GM21423 (cell line): ENCODE measurements around the gene TPCN2.

Source experiments
- ATAC-seq: cut with Tn5 transposase; IDR thresholded peaks from one replicate; pipeline ENCODE4 v1.9.1; 2021; ENCODE audit warnings: mild to moderate bottlenecking, moderate library complexity; ENCODE audit not compliant: unreplicated experiment

TPCN2 gene

DNA sequence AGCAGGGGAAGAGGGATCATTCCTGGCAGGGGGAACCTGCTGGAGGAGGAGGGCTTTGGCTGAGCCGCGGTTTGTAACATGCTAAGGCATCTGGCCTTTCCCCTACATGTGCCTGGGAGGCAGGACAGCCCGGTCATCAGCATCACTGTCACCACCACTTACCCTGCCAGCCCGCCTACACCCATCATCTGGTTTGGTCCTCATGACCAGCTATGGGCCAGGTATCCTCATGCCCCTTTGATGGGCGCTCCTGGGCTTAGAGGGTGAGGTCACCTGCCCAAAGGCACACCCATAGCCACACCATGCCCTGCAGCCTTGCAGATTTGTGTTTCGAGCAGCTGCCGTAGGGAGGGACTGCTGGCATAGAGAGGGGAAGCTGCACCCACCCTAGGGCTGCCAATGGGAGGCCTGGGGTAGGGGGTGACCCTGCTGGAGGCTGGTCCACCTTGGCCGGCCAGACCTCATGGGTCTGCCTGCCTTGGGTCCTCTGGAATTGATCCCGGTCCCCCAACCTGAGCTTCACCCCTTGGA is 38.3 kb upstream of the TPCN2 start:
- no peak for ATAC-seq

DNA sequence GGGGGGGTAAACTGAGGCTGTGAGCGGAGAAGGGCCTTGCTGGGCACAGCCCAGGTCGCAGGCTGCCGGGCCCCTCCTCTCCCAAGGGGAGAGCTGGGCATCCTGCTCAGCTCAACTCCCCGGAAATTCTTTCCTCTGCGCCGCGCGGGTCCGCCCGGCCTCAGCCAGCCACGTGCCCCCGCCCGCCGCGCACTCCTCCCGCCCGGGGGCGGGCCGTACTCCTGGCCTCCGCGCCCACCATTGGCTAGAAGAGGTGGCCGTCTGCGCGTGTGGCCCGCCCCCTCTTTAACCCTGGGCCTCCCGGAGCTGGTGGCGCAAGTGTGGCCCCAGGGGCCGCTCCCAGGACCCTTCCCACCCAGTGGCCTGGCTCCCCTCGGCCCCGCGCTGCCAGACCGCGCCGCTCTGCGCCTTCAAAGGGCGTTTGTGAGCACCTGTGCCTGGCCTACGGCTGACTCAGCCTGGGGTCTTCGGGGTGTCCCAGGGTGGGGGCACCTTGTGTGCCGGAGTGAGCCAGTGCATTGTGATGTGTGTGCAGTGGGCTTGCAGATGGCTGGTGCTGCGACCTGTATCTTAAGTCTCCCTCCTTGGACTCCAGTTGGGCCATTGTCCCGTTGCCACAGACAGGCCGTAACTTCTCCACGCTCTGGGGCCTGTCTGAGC is 37.6 kb upstream of the TPCN2 start:
- ATAC-seq: no peak

DNA sequence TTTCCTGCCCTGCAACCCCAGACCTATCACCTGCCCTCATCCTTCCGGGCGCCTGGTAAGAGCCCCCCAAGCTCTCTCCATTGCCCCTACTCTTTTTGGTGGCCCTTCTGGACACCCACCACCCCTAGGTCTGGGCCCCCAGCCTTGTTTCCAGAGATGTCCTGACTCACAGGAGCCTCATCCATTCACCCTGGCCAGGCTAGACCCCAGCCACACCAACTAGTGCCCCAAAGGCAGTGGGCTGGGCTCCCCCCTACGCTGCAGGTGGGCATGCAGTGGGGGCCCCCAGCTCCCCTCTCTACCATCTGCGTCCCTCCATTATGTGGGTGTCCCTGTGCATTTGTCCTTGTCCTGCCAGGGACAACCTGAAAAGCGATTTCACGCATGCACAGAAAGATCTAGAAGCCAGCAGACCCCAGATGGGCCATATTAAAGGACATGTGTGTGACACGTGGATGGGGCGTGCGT is 37.1 kb upstream of the TPCN2 start:
- no peak for ATAC-seq

- no peak for ATAC-seq
Observed at GRCh38 chr11:69012092-69013008, 36.4 kb upstream of the TPCN2 start.

DNA sequence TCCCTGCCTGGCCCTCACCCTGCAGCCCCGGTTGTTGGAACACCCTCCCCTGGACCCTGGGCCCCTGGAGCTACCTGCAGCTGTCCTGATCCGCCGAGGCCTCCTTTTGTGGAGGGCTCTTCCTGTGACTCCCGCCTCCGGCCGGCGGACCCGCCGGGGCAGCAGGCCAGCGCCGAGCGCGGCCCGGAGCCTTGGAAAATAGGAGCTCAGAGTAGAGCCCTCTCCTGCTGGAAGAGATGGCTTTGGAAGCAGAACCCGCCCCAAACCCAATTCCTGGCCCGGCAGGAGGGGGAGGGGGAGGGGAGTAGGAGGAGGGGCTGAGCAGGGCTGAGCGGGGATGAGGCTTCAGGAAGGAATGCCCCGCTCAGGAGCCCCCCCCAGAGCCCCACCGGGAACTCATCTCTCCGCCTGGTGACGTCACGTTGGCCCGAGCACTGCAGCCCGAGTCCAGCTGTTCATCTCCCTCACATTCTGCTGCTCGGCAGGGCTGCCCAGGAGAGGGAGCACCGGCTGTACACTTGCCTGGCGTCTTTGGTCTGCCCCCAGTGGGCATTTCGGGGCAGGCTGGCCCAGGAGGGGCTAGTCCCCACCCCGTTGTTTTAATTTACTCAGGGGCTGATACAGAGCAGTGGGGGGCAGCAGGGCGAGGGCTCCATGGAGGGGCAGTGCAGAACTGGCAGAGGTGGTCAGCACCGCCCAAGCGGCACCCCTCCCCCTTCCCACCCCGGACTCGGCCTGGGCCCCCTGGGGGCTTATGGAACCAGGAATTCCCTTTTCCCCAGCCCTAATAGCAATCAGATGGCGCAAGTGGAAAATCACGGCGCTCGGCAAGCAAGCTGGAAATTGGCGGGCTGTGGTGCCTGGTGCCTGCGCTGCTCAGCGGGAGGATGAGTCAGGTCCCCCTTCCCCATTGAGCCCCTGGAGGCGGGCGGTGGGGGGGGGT is 35.5 kb upstream of the TPCN2 start, which contains the start of gene MRGPRF:
Gene MRGPRF, minus strand, starts transcription at position 238 of the 943 bp plus-strand sequence. CDS start 3,345 bp downstream, outside the sequence.
- no peak for ATAC-seq

GRCh38 chr11:69014084-69014851 is 34.5 kb upstream of the TPCN2 start:
- ATAC-seq: no peak

DNA sequence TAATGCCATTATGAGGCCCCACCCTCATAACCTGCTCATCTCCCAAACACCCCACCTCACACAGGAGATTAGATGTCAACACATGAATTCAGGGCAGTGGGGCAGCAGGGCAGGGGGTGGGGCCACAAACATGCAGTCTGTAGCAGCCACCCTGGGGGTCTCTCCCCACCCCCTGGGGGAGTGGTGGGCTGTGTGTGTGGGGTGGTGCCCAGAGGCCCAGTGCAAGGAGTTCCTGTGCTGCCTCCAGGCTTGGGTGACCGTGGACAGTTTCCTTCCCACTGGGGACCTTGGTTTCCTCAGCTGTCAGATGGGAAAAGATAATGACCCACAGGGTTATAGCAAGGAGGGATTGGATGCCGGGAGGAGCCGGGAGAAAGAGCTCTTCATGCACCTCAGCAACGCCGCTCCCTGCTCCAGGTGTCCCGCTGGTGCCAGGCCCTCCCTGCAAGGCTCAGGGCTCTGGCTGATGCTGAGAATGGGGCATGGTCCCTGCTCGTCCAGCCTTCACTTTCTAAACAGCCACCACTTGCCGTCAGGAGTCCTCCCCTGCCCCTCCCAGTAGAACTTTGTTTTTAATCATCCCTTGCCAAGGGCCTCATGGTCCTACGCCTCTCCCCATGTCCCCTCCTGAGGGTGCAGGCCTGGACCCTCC is 33.7 kb upstream of the TPCN2 start:
- ATAC-seq: no peak

- no peak for ATAC-seq
Observed at GRCh38 chr11:69017951-69018350, 30.8 kb upstream of the TPCN2 start.

GRCh38 chr11:69018924-69019323 is 29.8 kb upstream of the TPCN2 start:
- ATAC-seq: no peak

GRCh38 chr11:69022260-69022659 is 26.5 kb upstream of the TPCN2 start:
- ATAC-seq: no peak

DNA sequence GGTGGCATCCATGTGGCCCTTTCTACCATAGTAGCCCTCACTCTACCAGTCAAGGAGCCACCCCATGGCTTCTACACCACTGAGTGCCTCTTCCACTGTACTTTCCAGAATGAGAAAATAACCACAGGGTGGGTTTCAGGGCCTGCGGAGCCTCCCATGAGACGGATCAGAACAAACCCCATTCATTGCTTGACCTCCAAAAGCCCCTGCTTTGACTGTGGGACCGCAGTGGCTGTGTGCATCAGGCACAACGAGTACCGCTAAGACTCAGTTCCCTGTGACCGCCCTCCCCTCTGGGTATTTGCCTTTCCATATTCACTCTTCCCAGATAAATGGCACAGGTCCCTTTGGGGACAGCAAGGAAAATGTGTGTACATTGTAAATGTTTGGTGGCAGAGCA is 24.2 kb upstream of the TPCN2 start:
- no peak for ATAC-seq

DNA sequence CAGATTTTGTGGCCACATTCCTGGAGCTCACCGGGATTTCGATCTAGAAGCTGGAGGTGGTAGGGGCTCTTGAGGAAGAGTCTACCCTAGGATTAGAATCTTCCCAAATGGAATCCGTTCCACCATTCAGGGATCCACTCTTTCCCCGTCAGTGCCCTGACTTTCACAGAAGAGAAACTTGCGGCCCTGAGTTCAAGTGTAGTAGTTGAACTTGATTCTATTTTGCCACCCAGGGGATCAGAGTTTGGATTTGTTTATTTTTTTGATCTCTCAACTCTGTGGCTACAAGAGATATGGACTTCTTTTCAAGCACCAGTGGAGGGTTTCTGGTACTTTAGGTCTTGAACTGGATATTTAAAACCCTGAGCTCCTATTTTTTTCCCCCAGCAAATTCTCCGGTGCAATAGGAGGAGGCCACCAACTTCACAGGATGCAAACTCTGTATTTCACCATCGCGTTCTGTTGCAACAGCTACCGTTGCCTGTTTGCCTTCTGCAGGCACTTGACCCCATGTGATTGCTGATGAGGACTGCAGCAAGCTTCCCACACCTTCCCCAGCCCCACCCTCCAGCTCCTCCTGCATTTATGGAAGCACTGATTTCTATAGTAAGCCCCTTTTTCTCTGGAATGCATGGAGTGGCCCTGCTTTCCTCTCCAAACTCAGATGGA is 20.9 kb upstream of the TPCN2 start:
- ATAC-seq: no peak

DNA sequence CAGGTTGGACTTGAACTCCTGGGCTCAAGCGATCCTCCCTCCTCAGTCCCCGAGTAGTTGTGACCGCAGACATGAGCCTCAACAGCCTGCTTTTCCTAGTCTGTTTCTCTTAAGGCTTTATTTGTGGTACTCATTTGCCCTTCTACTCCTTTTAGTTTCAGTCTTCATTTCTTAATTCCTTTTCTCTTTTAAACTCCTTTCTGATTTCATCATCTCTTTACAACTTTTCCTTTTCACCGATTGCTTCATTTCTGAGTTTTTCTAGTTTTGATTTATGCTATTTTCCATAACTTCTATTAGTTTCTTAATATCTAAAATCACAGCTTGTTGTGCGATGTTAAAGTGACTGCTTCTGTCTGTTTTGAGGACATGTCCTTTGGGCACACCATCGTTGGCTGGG is 18.4 kb upstream of the TPCN2 start:
- no peak for ATAC-seq

DNA sequence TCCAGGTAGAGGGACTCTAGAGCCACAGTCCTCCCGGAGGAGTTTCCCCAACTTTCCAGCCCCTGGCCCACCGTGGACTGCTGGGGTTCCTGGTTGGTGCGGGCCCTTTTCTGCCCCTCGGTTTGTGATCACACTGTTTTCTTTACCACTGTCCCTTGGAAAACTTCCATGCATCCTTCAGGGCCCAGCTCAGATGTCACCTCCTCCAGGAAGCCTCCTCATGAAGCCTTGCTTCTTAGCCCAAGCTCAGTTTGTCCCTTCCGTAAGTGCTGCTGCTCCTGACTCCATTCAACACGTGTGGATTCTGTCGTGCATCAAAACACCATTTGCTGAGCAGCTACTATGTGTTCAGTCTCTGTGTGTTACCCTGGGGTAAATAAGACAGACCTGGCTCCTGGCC is 15.9 kb upstream of the TPCN2 start:
- no peak for ATAC-seq

GRCh38 chr11:69033431-69033830 is 15.3 kb upstream of the TPCN2 start:
- no peak for ATAC-seq

GRCh38 chr11:69034123-69034867 is 14.4 kb upstream of the TPCN2 start:
- ATAC-seq: no peak

DNA sequence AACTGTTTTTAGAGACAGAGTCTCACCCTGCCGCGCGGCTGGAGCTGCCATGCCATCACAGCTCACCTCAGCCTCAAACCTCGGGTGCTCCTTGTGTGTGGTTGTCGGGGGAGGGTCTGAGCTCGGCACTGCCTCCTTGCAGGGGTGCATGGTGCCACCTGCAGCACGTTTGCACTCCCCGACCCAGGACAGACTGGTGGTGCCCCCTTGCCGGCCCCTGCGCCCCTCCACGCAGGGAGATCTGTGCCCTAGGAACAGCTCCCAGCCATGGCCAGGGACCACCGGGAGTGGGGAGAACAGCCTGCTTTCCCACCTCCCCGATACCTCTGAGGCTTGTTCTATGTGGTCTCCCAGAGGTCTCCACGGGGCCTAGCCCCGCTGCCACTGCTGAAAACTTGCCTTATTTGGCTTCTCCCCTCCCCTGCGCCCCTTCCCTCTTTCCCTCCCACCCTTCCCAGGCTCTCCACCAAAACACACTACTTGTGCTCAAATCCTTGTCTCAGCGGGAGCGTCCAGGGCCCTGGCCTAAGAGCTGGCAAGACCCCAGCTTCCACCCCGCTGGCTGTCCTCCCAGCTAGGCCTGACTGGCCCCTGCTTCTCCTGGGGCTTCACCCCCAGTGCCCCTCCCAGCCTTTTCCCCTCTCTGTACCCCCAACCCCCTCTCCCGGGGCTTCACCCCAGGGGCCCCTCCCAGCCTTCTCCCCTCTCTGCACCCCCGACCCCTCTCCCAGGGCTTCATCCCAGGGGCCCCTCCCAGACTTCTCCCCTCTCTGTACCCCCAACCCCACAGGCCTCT is 13.4 kb upstream of the TPCN2 start:
- ATAC-seq: no peak
